Type B pancreatic cell (in vitro differentiated cells): ENCODE measurements around the gene ZMYND8. TPM values are rescaled to one million over a fixed set of nuclear protein-coding genes. Genes with fewer than 3 reads are reported as not detected.

Source experiments
- DNase-seq: peaks from one replicate; pipeline ENCODE4 v3.0.0; 2021; ENCODE audit warnings: mixed read lengths; ENCODE audit not compliant: unreplicated experiment; ENCODE audit errors: extremely low spot score
- H3K27ac Mint-ChIP-seq: 2 replicates; pipeline ENCODE4 v1.8.0; 2021; ENCODE audit warnings: mild to moderate bottlenecking, mixed read lengths
- H3K27me3 Mint-ChIP-seq: 2 replicates; pipeline ENCODE4 v1.8.0; 2021; ENCODE audit warnings: mixed read lengths
- H3K36me3 Mint-ChIP-seq: 2 replicates; pipeline ENCODE4 v1.8.0; 2021; ENCODE audit warnings: mixed read lengths
- H3K4me1 Mint-ChIP-seq: one replicate; pipeline ENCODE4 v1.8.0; 2021; ENCODE audit warnings: mixed read lengths; ENCODE audit not compliant: unreplicated experiment
- H3K4me3 Mint-ChIP-seq: 2 replicates; pipeline ENCODE4 v1.8.0; 2021; ENCODE audit warnings: mild to moderate bottlenecking, mixed read lengths
- H3K9me3 Mint-ChIP-seq: 2 replicates; pipeline ENCODE4 v1.8.0; 2021; ENCODE audit warnings: mixed read lengths
- microRNA-seq: library from miRNA; unstranded; fragments of <30 nt; microRNA quantifications from one replicate; pipeline ENCODE4, GENCODE V29; 2020
- total RNA-seq: library from RNA; stranded (reverse); gene quantifications from 2 replicates; pipeline ENCODE4 v1.2.1, GENCODE V29; 2021; ENCODE audit warnings: low replicate concordance
- TF ChIP-seq, protein P1 (sequence below): fragments of 200-600 bp; sonication (generic); conservative IDR thresholded peaks from 2 replicates; pipeline ENCODE4 v1.5.0; 2021; ENCODE audit warnings: antibody characterized with exemption, mild to moderate bottlenecking

The ZMYND8 gene
- total RNA-seq, 1 donor from 2014 or later: 58.9 TPM

DNA sequence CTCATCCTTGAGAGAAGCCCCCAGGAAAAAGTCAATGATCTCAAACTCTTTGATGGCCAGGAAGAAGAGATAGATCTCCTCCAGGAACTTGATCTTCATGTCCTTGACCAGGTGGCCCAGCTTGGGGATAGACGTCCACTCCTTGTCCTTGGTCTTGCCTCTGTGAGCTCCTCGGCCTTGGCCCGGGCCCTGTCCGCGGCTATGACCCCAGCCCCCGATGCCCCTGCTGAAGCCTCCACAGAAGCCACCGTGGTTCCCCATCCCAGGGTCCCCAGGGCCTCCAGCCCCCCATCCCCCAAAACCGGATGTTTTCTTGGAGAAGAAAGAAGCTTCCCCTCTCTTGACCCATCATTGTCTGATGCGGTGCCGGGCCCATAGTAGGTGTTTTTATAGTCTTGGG is 195.1 kb downstream of the ZMYND8 start:
- TF ChIP-seq, protein P1, sequence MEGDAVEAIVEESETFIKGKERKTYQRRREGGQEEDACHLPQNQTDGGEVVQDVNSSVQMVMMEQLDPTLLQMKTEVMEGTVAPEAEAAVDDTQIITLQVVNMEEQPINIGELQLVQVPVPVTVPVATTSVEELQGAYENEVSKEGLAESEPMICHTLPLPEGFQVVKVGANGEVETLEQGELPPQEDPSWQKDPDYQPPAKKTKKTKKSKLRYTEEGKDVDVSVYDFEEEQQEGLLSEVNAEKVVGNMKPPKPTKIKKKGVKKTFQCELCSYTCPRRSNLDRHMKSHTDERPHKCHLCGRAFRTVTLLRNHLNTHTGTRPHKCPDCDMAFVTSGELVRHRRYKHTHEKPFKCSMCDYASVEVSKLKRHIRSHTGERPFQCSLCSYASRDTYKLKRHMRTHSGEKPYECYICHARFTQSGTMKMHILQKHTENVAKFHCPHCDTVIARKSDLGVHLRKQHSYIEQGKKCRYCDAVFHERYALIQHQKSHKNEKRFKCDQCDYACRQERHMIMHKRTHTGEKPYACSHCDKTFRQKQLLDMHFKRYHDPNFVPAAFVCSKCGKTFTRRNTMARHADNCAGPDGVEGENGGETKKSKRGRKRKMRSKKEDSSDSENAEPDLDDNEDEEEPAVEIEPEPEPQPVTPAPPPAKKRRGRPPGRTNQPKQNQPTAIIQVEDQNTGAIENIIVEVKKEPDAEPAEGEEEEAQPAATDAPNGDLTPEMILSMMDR: no peak
- no peaks in the 10 kb centered on the region for H3K27me3 Mint-ChIP-seq
- no peaks in the 10 kb centered on the region for H3K9me3 Mint-ChIP-seq

DNA sequence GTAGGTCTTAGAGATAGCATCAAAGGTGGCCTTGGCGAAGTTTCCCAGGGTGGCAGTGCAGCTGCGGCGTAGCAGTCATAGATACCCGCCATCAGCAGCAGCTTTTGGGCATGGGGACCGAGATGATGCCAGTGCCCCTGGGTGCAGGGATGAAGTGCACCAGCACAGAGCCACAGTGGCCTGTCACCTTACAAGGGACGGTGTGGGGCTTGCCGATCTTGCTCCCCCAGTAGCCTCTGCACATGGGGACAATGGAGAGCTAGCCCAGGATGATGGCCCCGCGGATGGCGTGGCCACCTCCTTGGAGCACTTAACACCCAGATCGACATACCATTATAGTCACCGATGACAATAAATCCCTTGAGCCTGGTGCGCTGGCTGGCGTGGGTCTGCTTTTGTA is 195.5 kb downstream of the ZMYND8 start:
- H3K4me3 Mint-ChIP-seq: no peak overlapping the region
- no peaks in the 10 kb centered on the region for H3K27me3 Mint-ChIP-seq
- H3K4me1 Mint-ChIP-seq: peaks cover 14% of the 10 kb centered on the region
- no peaks in the 10 kb centered on the region for H3K9me3 Mint-ChIP-seq
- H3K27ac Mint-ChIP-seq: no peak overlapping the region
- no peak for DNase-seq
- TF ChIP-seq, protein P1: no peak
- no peaks in the 10 kb centered on the region for H3K36me3 Mint-ChIP-seq

More for the DNA sequence above, 195.1 kb downstream of the ZMYND8 start:
- Mint-ChIP-seq H3K4me1 (peaks cover 11% of the 10 kb centered on the region), H3K27ac (no peak overlapping the region), H3K4me3 (no peak overlapping the region), H3K36me3 (no peaks in the 10 kb centered on the region)
- DNase-seq: no peak

DNA sequence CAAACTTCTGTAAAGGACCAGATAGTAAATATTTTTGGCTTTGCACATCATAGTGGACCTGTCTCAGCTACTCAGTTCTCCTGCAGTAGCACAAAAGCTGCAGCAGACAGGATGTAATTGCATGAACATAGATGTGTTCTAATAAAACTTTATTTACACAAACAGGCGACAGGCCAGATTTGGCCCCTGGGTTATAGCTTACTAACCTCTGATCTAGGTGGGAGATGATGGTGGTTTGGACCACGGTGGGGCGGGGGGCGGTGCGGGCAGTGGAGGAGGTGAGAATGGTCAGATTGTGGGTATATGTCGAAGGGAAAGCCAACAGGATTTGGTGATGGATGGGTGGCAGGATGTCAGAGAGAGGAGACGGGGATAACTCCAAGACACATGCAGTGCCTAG is 196.3 kb downstream of the ZMYND8 start:
- TF ChIP-seq, protein P1: no peak
- Mint-ChIP-seq H3K36me3 (no peaks in the 10 kb centered on the region), H3K4me1 (peaks cover 14% of the 10 kb centered on the region), H3K4me3 (no peak overlapping the region), H3K27me3 (no peaks in the 10 kb centered on the region), H3K9me3 (no peaks in the 10 kb centered on the region), H3K27ac (no peak overlapping the region)
- no peak for DNase-seq

Small RNA genes within 50 kb of the gene (microRNA-seq; reads per million reads assigned to microRNA genes)
- 1.1 reads per million for gene MIR3616

Other genes starting within 250 kb of the ZMYND8 start
- gene NCOA3, start 145.2 kb upstream of the ZMYND8 start, total RNA-seq: 37.3 and 50.2 TPM in 2 replicates